Measurements from ENCODE around the gene DLEC1.
A peak's percentile ranks its signal among the peaks of the same experiment; 100 is the strongest.
"Not testable (repeated sequence)": the region's sequence is repeated elsewhere in the genome, so short reads cannot be mapped to it uniquely, and the experiment has no call there.

Gene DLEC1

DNA sequence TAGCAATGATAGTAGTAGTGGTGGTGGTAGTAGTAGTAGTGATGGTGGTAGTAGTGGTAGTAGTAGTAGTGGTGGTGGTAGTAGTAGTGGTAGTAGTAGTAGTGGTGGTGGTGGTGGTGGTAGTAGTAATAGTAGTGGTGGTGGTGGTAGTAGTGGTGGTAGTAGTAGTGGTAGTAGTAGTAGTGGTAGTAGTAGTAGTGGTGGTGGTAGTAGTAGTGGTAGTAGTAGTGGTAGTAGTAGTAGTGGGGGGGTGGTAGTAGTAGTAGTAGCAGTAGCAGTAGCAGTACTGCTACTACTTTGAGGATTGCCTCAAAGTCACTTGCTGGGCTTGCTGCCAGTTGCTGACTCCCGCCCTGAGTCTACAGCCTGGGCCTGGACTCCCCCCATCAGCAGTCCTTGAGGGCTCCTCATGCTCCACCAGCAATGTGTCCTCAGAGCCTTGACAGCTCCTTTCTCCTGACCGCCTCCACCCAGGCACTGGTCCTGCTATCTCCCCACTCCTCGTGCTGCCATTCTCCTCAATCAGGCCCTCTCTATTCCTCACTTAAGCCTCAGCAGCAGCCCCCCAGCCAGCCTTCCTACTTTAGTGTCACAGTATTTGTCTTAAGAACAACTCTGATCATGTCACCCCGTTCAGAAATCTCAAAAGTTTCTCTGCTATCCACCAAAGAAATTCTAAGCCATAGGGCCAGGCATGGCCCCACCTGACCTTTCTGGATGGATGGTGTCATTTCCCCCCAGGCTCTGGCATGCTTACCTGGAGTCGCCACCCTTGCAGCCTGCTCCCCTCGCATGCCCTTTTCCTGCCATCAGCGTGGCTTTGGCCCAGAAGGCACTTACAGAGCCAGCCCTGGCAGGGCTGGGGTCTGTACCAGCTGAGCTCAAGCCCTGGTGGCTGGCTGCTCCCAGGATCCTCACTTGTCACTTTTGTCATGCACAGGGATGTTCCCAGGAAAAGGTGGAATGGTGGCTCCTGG lies 45.6 kb downstream of the DLEC1 start:
- TF ChIP-seq, protein P1, sequence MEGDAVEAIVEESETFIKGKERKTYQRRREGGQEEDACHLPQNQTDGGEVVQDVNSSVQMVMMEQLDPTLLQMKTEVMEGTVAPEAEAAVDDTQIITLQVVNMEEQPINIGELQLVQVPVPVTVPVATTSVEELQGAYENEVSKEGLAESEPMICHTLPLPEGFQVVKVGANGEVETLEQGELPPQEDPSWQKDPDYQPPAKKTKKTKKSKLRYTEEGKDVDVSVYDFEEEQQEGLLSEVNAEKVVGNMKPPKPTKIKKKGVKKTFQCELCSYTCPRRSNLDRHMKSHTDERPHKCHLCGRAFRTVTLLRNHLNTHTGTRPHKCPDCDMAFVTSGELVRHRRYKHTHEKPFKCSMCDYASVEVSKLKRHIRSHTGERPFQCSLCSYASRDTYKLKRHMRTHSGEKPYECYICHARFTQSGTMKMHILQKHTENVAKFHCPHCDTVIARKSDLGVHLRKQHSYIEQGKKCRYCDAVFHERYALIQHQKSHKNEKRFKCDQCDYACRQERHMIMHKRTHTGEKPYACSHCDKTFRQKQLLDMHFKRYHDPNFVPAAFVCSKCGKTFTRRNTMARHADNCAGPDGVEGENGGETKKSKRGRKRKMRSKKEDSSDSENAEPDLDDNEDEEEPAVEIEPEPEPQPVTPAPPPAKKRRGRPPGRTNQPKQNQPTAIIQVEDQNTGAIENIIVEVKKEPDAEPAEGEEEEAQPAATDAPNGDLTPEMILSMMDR (IDR thresholded peaks at IDR 0.05; ENCODE audit: low read depth, low read length), result no peak
- Histone ChIP-seq H3K9me3 (no peaks in the 10 kb centered on the region), H3K36me3 (no peaks in the 10 kb centered on the region), H3K27me3 (no peaks in the 10 kb centered on the region), H3K4me3 (ENCODE audit: low read depth, low read length) (no peak overlapping the region), H3K4me1 (no peaks in the 10 kb centered on the region)
- peak; percentile 26 for DNase-seq

DNA sequence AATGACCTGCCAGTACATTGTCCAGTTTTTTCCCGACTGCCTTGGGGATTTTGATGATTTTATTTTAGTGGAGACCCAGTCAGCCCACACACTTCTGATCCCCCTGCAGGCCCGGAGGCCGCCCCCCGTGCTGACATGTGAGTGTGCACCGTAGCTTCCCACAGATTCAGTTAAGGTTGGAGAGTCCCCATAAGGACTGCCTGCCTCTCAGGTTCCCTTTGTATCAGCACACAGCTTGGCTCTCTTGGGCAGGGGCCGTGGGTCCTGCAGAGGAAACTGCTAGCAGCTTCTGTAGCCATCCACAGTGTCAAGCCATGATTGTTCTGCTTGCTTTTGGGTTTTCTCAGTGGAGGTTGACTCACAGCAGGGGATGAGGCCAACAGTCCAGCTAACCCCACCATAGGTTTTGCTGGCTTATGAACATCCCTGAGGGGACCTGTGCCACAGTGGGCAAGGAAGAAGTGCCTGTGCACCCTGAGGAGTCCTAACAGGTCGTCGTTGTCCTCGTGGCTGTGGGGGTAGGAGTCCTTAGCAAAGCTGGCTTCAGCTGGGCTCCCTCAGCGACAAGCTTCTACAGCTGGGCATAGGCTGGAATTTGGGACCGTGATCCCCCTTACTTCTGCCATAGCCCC lies 46.4 kb downstream of the DLEC1 start:
- H3K4me1 ChIP-seq, result no peaks in the 10 kb centered on the region
- TF ChIP-seq, protein P1 (IDR thresholded peaks at IDR 0.05; ENCODE audit: low read depth, low read length), result no peak
- no peaks in the 10 kb centered on the region for H3K36me3 ChIP-seq
- no peaks in the 10 kb centered on the region for H3K9me3 ChIP-seq
- no peak for DNase-seq
- no peak overlapping the region for H3K4me3 ChIP-seq (ENCODE audit: low read depth, low read length)
- H3K27me3 ChIP-seq, result no peaks in the 10 kb centered on the region

DNA sequence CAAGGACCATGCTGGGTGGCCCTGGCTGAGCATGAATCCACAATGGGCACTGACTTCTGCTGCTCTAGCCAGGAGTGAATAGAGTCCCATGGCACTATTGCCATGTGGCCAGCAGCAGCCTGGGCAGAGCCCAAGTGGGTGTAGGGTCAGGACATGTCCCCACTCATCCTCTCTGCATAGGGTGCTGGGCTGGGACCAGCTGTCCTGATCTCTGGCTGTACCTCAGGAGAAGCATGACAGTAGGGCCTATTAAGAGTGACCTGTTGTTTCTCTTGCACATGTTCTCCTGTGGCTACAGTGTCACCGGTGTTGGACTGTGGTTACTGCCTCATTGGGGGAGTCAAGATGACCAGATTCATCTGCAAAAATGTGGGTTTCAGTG lies 46.9 kb downstream of the DLEC1 start:
- Histone ChIP-seq H3K36me3 (no peaks in the 10 kb centered on the region), H3K4me1 (no peaks in the 10 kb centered on the region), H3K4me3 (ENCODE audit: low read depth, low read length) (no peak overlapping the region), H3K27me3 (no peaks in the 10 kb centered on the region), H3K9me3 (no peaks in the 10 kb centered on the region)
- DNase-seq, result no peak
- TF ChIP-seq, protein P1 (IDR thresholded peaks at IDR 0.05; ENCODE audit: low read depth, low read length), result no peak

DNA sequence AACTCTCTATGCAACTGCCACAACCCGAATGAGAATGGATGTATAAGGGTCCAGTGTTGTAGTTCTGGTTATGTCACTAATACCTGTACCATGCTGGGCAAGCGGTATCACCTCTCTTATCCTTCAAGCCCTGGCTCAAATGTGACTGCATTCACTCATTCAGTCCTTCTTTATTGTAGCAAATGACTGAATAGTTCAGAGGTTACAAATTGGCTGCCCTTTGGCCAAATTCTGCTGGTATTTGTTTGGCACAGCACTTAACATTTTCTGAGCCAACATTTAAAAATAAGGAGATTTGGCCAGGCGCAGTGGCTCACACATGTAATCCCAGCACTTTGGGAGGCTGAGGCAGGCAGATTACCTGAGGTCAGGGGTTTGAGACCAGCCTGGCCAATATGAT lies 47.5 kb downstream of the DLEC1 start:
- no peaks in the 10 kb centered on the region for H3K4me1 ChIP-seq
- no peak for DNase-seq
- no peaks in the 10 kb centered on the region for H3K36me3 ChIP-seq
- TF ChIP-seq, protein P1 (IDR thresholded peaks at IDR 0.05; ENCODE audit: low read depth, low read length), result no peak
- H3K4me3 ChIP-seq (ENCODE audit: low read depth, low read length), result no peak overlapping the region
- no peaks in the 10 kb centered on the region for H3K27me3 ChIP-seq
- no peaks in the 10 kb centered on the region for H3K9me3 ChIP-seq

DNA sequence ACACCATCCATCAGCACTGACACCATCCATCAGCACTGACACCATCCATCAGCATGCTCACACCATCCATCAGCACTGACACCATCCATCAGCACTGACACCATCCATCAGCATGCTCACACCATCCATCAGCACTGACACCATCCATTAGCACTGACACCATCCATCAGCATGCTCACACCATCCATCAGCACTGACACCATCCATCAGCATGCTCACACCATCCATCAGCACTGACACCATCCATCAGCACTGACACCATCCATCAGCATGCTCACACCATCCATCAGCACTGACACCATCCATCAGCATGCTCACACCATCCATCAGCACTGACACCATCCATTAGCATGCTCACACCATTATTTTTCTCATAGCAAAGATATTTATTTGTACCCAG lies 48.3 kb downstream of the DLEC1 start:
- not testable (repeated sequence) for H3K27me3 ChIP-seq; H3K4me3 ChIP-seq (ENCODE audit: low read depth, low read length); H3K9me3 ChIP-seq; DNase-seq; H3K4me1 ChIP-seq; H3K36me3 ChIP-seq

DNA sequence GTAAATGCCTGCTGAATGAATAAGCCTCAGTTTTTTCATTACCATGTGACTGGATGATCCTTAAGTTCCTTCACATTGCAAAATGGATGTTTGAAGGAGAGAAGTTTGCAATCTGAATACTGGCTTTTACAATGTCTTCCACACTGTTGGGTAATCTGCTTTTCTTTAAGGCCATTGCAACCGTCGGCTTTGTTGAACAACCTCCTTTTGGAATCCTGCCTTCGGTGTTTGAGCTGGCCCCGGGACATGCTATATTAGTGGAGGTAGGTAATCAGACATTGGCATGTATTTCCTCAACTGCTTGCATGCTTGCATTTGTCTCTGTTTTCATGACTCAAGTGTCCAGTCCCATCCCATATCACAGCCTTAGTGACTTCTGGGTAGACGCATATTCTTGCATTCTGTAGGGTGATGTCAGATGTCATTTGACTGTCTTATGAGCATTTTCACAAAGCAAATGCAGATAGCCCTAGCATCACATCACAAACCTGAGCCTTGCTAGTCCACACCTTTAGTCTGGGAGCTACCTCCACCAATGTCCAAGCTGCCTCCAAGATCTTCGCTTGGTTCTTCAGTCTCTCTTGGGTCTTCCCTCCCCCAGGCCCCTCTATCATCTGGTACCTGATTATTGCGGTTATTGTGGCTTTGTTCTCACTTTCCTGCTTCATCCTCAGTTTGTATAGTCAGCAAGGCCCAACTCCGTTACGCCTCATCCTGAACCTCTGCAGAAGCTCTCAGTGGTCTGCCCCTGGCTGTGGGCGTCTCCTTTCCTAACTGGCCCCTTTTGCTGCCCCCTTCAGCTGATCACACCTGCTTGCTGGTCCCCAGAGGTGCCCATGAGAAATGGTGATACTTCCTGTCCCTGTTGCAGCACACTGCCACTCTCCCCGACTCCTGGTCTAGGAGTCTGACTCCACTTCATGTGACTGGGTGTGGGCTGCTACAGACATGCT lies 49.4 kb downstream of the DLEC1 start:
- no peaks in the 10 kb centered on the region for H3K27me3 ChIP-seq
- TF ChIP-seq, protein P1 (IDR thresholded peaks at IDR 0.05; ENCODE audit: low read depth, low read length), result no peak
- no peaks in the 10 kb centered on the region for H3K4me1 ChIP-seq
- no peak overlapping the region for H3K4me3 ChIP-seq (ENCODE audit: low read depth, low read length)
- no peak for DNase-seq
- no peaks in the 10 kb centered on the region for H3K36me3 ChIP-seq
- no peaks in the 10 kb centered on the region for H3K9me3 ChIP-seq
